HG03064 (cell line): ENCODE data around the gene GPRC5B.

Source experiments
- ATAC-seq: cut with Tn5 transposase; IDR thresholded peaks from one replicate; pipeline ENCODE4 v1.9.1; 2021; ENCODE audit warnings: low read depth; ENCODE audit not compliant: unreplicated experiment

The GPRC5B gene

DNA sequence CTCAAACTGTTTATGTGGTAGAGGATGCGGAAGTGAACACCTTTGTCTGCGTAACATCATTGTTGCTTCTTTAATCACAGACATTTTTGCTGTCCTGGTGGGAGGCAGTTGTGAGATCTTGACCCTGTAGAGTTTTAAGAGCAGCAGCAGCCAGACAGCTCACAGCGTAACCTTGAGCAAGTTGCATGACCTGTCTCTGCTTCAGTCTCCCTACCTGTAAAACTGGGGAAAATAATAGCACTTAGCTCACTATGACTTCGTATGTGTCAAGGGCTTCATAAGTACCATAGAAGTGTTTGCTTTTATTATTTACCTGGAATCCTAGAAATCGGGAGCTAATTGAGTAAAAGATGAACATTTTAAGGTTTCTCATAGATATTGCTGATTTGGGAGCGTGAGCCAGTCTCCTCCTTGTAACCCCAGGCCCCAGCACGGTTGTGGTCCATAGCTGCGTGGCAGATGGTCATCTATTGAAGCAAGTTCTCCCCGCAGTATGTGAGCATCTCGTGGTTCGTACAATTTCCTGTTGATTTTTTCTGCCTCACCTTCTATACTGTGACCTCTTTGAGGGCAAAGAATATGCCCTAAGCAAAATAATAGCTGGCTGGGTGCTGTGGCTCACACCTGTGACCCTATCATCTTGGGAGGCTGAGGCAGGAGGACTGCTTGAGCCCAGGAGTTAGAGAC lies 34.4 kb downstream of the GPRC5B start:
- no peak for ATAC-seq

DNA sequence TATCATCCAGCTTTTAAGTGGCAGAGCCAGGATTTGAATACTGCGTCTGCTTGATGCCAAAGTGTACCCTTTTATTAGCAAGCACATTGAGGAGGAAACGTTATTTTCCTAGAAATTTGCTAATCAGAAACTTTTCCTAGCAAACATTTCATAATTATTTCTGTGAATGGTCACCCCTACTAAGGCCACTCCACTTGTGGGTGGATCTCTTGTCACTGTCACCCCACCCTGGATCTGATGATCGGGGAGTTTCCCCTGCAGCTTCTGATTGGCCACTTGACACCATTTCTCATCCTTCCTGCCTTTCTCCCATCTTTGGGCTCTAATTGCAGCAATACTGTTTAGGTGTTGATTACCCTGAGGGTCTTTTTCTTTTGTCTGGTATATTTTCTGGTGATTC lies 35.9 kb downstream of the GPRC5B start:
- ATAC-seq, result no peak

GRCh38 chr16:19846436-19846835 lies 38.2 kb downstream of the GPRC5B start:
- ATAC-seq, result no peak

DNA sequence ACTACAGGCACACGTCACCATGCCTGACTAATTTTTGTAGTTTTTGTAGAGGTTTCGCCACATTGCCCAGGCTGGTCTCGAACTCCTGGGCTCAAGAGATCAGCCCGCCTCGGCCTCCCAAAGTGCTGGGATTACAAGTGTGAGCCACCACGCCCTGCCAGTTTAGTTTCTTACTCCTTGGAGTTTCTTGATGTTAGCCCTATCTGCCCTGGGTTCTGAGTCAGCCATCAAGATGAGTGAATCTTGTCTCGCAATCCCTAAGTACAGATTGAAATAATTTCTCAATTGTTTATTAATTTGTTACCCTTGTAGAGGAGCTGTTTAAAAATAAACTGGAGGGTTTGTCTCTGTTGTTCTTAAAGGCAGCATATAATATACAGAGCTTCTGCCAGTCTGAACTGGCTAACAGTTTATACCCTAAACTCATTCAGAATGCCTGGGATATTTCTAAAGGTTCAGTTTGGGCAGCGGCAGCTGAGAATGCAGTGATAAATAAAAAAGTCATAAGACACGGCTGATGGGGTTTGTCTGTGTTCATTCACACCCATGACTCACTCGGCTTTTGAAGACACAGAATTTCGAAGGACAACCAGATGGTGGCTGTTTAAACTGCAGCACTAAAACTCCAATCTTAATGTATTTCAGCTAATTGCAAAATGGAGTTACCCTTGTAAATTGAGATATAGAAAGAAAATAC lies 39.6 kb downstream of the GPRC5B start:
- no peak for ATAC-seq

DNA sequence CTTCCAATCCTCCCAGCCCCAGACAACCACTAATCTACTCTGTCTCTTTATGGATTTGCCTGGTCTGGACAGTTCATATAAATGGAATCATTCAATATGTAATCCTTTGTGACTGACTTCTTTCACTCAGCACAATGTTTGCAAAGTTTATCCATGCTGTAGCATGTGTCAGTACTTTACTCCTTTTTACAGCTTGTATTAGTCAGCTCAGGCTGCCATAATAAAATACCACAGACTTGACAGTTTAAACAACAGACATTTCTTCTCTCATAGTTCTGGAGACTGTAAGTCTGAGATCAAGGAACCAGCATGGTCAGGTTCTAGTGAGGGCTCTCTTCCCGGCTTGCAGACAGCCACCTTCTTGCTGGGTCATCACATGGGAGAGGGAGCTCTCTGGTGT lies 41.3 kb downstream of the GPRC5B start:
- no peak for ATAC-seq

GRCh38 chr16:19842426-19843157 lies 42.1 kb downstream of the GPRC5B start:
- no peak for ATAC-seq

DNA sequence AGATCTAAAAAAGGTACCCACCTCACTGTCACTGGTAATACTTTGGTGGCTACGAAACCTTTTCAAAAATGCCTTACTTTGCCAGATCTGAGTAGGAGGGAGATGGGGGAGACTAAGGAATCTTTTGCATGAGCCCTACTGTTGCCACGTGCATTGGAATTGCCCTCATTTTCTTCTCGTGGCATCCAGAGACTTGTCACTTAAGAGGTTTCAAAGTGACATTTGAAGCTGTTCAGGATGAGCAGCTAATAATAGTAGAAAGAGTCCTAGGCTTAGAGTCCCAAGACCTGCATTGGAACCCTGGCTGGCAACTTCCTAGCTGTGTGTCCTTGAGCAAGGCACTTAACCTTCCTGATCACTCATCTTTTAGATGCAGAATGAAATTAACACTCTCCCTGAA lies 43.5 kb downstream of the GPRC5B start:
- ATAC-seq, result no peak

DNA sequence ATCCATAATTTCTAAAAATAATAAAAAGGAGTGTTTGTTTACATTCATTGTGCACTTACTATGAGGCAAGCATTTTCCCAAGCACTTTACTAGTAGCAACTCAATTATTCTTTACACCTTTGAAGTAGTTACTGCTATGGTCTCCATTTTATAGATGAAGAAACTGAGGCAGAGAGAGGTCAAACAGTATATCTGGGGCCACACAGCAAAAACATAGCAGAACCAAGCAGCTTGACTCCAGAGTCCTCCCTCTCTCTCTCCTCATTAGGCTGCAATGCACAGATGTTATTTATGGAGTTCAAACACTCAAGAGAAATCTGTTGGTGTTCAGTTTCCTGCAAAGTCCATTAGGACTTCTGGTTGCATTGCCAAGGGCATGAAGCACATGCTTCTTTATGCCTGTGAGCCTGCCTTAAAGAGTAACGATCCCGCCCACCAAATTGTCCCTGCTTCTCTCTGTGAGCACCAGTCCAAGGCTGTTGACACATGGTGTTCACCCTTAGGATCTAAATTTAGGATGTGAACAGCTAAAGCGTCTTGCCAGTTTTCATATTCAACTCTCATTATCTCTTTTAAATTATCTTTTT lies 44.0 kb downstream of the GPRC5B start:
- no peak for ATAC-seq

- ATAC-seq, result no peak
Observed at GRCh38 chr16:19837984-19838707, 46.5 kb downstream of the GPRC5B start.

- ATAC-seq, result no peak
Observed at GRCh38 chr16:19837331-19837980, 47.2 kb downstream of the GPRC5B start.

- ATAC-seq, result no peak
Observed at GRCh38 chr16:19835968-19836421, 48.7 kb downstream of the GPRC5B start.

DNA sequence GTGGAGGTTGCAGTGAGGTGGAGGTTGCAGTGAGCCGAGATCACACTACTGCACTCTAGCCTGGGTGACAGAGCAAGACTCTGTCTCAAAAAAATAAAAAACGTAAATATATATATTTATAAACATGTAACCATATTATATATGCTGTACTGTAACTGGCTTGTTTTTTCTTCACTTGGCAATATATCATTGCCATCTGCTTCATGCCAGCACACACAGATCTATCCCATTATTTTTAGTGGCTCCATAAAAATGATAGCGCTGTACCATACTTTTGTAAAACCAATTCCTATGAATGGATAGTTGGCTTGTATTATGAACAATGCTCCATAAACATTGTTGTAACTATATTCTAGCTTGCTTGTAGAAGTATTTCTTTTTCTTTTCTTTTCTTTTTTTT lies 49.5 kb downstream of the GPRC5B start:
- no peak for ATAC-seq

- no peak for ATAC-seq
Observed at GRCh38 chr16:19833581-19833980, 51.1 kb downstream of the GPRC5B start.

- no peak for ATAC-seq
Observed at GRCh38 chr16:19833176-19833575, 51.5 kb downstream of the GPRC5B start.

DNA sequence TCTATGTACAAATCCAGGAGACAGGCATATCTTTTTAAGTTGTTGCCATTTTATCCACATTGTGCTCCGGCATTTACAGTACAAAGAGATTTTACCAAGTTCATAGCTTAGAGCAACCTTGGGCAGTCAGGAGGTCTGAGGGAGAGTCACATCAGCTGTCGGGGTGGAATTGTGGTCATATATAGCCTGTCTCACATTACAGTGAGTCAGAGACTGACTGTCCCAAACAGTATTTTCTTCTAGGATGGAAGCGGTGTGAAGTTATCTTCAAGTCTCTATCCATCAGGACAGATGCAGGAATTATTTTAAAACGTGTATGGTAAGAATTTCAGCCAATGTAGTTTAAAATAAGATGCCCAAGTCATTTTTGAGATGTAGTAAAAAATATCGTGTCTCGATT lies 53.0 kb downstream of the GPRC5B start:
- no peak for ATAC-seq

DNA sequence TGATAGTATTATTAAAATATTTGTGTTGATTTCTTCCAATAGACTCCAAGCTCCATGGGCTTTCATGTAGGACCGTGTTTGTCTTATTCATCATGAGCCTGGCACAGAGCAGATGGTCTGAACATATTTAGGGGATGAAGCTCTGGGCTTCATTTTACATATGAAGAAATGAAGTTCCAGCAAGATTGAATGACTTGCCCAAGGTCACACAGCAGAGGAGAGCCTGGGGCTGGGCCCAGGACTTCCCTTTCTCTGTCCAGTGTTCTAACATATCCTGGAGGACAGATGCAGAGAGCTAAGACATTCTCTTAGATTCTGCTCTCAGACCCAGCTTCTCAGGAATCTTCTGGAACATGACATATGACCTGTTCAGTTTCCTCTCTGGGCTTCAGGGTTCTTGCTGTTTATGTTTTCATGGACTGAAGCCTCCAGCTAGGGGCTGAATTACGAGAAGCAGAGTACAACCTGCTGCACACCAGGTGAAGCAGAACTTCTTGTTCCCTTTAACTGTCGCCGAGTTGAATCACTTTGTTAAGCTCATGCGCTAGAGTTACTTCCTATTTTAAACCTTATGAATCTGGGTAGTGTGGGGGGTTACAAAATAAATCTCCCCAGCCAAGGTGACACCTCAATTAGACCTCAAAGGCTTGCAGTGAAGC lies 53.6 kb downstream of the GPRC5B start:
- ATAC-seq, result no peak

DNA sequence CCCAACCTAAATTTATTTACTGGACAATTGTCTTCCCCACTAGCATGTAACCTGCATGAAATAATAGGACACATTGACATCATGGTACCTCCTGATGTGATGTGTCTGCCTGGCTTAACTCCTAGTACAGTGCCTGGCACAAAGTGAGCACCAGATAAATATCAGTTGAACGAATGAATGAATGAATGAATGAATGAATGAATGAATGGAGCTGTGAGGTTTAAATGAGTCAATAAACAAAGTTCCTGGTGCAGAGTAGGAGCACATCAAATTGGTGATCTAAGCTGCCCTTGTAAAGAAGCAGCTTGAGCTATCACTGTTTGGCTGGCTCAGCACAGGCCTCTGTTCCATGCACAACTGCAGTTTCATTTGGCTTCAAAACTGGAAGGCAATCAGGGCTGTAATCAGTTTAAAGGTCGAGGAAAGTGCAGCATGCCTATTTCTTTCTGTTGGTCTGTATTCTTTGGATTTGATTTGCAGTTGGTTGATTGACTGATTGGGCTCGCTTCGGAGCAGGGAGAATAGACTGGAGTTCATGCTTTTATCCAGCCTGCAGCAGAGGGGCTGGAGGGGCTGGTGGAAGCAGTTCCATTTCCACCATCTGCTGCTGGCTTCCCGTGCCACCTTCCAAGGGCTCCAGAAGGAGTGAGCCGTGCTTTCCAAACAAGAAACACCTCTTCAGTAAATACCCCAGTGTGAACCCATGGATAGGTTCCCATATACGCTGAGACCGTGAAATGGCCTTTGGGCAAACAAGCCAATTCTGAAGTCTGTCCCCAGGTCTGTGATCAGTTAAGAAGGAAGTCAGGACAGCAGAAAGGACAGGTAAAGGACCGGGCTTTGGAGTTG lies 54.6 kb downstream of the GPRC5B start:
- ATAC-seq, result no peak

- ATAC-seq, result no peak
Observed at GRCh38 chr16:19824216-19824615, 60.4 kb downstream of the GPRC5B start.

DNA sequence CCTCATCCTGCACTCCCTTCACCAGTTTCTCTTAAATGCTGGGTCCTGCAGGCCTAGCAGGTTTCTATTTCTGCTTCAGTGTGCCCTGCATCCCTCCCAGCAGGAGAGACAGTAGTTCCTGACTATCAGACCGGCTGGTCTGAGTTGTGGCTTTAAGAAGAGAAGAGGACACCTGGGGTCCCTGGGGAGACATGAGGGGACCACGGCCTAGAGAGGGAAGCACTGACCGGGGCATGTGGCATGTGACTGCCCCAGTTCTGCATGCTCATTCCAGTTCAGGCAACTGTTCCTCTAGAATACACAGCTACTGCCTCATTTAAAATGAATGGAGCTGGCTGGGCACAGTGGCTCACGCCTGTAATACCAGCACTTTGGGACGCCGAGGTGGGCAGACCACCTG lies 61.3 kb downstream of the GPRC5B start:
- ATAC-seq, result no peak
